HG03558 (cell line): Measurements from ENCODE around the gene KATNA1.

Source experiments
- ATAC-seq: cut with Tn5 transposase; IDR thresholded peaks from one replicate; pipeline ENCODE4 v1.9.1; 2021; ENCODE audit warnings: moderate number of reproducible peaks; ENCODE audit not compliant: unreplicated experiment; ENCODE audit errors: extremely low read depth

KATNA1 gene

GRCh38 chr6:149545754-149546471, 102.6 kb downstream of the KATNA1 start, which contains the start of gene PPIL4:
PPIL4 (minus strand) TSS chr6:149546043; CDS start chr6:149546005, 38 bp downstream.
- peak; percentile 82 for ATAC-seq

GRCh38 chr6:149545258-149545753, 103.2 kb downstream of the KATNA1 start:
- no peak for ATAC-seq
